Measurements from ENCODE around the gene FGF6. TPM values are rescaled to one million over a fixed set of nuclear protein-coding genes. Genes with fewer than 3 reads are reported as not detected.

Gene FGF6
- total RNA-seq, 2 experiments from 2014 or later = not detected

DNA sequence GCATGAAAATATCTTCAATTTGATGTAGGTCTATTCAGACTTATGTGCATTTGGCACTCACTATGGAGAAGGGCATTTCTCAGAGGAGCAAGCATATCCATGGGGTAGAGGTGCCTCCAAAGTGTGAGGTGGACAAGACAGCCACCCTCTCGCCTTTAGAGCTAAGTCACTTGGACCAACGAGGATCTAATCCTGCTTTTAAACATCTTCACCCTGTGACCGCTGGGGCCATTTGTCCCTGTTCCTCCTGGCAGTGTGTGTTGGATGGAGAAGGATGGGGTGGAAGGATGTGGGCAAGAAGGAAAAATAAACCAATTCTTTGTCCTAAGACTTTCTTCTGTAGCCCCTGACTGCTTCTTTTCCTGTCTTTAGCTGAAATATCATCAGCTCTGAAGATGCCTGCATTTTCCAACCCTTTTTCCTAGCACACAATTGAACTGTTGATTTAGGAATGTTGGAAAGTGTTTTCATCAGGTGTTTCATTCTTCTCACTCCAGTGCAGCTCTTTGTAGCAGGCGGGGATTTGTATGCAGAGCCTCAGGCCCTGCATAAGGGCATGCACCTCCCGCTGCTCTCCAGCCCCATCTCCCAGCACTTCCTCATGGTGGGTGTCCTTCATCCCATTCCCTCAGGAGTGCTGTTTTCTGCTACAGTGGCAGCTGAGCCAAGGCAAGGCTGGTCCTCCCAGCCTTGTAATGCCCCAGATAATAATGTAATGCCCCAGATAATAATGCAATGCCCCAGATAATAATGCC, 5.3 kb downstream of the FGF6 start:
- Mint-ChIP-seq H3K9me3 (no peaks in the 10 kb centered on the region), H3K27ac (no peak overlapping the region), H3K27me3 (peaks cover 9% of the 10 kb centered on the region), H3K36me3 (no peaks in the 10 kb centered on the region), H3K4me1 (peaks cover 18% of the 10 kb centered on the region), H3K4me3 (no peak overlapping the region)
- no peak for DNase-seq
- POLR2A ChIA-PET = no interaction called here
- no peak for ATAC-seq (ENCODE audit: low read depth)

DNA sequence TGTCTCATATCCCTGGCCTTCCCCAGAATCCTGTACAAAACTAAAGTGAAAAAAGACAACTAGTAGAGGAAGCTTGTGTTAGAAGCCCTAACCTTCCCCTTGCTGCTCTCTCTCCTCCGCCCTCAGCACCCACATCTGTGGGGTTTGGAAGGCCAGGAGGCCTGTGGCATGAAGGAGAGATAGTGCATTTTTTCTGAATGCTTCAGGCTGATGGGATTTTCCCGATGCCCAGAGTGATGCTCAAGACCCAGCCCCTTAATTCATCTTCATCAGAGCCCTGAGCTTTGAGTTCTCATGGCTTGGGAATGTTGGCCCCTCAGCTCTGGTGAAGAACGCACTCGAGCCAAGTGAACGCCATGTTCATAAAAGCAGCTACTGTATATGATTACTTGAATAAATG, 5.9 kb downstream of the FGF6 start:
- ATAC-seq (ENCODE audit: low read depth) = no peak
- H3K9me3 Mint-ChIP-seq = no peaks in the 10 kb centered on the region
- H3K27ac Mint-ChIP-seq = no peak overlapping the region
- peaks cover 20% of the 10 kb centered on the region for H3K4me1 Mint-ChIP-seq
- H3K27me3 Mint-ChIP-seq = peaks cover 9% of the 10 kb centered on the region
- POLR2A ChIA-PET = no interaction called here
- no peak for DNase-seq
- no peaks in the 10 kb centered on the region for H3K36me3 Mint-ChIP-seq
- peak overlapping the region; percentile 47 for H3K4me3 Mint-ChIP-seq

DNA sequence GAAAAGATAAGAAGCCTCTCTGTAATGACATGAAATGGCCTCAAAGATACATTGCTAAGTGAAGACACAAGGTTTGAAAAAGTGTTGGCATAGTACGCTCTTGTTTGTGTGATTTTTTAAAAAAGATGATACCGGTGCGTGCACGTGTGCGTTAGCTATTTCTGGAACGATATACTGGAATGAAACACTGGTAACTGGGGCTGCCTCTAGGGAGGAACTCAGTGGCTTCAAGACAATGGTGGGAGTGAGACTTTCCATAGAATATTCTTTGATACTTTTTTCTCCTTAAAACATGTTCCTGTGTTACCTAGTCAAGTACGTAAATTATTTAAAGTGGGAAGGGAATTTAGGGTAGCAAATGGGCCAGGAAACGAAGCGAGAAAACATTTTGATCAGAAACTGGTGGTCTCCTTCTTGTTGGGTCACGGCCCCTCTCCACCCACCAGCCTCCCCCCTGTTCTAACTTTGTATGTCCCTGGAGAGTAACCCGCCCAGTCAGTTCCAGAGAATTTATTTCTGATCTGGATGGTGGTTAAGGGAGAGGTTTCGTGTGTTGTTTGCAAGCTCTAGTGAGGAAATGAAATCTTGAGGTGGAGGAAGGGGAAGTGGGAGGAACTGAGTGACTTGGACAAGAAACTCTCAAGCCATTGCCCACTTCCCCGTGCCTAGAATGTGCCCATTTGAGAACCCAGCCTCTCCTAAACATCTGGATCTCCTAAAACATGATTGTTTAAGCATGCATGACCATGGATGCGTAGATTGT, 6.6 kb downstream of the FGF6 start:
- no peak overlapping the region for H3K27ac Mint-ChIP-seq
- peaks cover 9% of the 10 kb centered on the region for H3K27me3 Mint-ChIP-seq
- POLR2A ChIA-PET = no interaction called here
- no peaks in the 10 kb centered on the region for H3K9me3 Mint-ChIP-seq
- no peaks in the 10 kb centered on the region for H3K36me3 Mint-ChIP-seq
- no peak for ATAC-seq (ENCODE audit: low read depth)
- peaks cover 20% of the 10 kb centered on the region for H3K4me1 Mint-ChIP-seq
- peak overlapping the region; percentile 11 for H3K4me3 Mint-ChIP-seq
- DNase-seq = no peak

DNA sequence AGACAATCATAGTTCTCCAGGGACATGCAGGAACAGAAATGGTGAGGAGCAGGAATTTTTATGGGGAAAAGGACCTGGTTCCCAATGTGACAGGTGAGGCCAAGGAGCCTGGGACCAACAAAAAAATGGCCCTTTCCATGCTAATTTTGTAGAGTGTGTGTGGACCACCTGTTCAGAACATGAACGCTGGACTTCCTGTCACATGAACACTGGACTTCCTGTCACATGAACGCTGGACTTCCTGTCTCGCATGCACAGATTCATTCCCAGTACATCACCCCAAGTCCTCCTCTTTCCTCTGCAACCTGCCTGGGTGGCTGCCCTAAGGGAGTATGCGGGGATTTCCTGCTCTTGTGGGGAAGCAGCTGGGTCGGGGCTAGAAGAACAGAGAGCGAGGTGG, 10.1 kb downstream of the FGF6 start:
- Mint-ChIP-seq H3K4me1 (peaks cover 20% of the 10 kb centered on the region), H3K36me3 (no peaks in the 10 kb centered on the region), H3K27me3 (peaks cover 7% of the 10 kb centered on the region), H3K27ac (no peak overlapping the region), H3K9me3 (no peaks in the 10 kb centered on the region), H3K4me3 (no peak overlapping the region)
- POLR2A ChIA-PET = interaction anchor here (0.7 kb wide), 1 partner anchor 48 kb away, joined by 3 read pairs; no protein-coding TSS in a partner anchor
- DNase-seq (no peak), ATAC-seq (ENCODE audit: low read depth) (no peak)

DNA sequence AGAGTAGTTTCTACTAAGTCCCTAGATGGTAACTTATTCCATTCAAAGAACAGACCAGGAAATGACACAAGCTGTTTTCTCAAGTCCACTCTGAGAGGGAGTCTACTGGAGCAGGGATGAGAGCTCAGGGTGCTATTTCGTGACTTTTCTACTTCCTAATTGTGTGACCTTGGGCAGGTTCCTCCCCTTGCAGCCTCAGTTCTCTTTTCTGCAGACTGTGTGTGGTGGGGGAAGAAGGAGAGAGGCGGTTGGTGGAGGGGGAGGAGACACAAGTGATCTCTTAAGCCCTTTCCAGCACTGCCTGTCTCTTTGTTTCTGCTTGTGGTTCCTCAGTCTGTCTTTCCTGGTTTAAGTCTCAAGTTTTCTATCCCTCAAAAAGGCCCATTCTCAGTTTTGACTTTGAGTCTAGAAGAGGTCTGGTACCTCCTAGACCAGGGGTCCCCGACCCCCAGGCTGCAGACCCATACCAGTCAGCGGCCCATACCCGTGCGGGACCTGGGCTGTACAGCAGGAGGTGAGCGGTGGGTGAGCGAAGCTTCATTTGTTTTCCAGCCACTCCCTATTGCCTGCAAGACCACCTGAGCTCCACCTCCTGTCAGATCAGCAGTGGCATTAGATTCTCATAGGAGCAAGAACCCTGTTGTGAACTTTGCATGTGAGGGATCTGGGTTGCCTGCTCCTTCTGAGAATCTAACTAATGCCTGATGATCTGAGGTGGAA, 10.7 kb downstream of the FGF6 start:
- no peak overlapping the region for H3K27ac Mint-ChIP-seq
- H3K4me3 Mint-ChIP-seq = no peak overlapping the region
- POLR2A ChIA-PET = no interaction called here
- peaks cover 6% of the 10 kb centered on the region for H3K27me3 Mint-ChIP-seq
- no peaks in the 10 kb centered on the region for H3K9me3 Mint-ChIP-seq
- no peaks in the 10 kb centered on the region for H3K36me3 Mint-ChIP-seq
- H3K4me1 Mint-ChIP-seq = peaks cover 18% of the 10 kb centered on the region
- ATAC-seq (ENCODE audit: low read depth) = no peak
- DNase-seq = no peak

DNA sequence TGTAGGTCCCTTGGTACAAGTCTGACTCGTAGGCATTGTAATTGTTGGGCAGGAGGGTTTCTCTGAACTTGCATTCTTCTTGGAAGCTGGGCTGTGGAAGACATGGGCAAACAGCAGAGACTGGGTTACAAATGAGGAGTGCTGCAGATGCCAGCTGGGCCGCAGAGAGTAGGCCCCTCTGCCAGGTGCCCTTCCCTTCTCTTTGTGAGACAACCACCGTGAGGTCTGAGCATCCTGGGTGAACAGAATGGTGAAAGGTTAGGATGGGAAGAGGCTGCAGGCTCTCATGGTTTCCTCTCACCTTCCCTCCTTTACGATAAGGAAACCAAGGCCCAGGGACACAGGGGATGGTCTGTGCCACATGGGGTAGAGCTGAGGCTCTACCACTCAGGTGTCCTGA, 11.3 kb downstream of the FGF6 start:
- POLR2A ChIA-PET = no interaction called here
- Mint-ChIP-seq H3K9me3 (no peaks in the 10 kb centered on the region), H3K27me3 (peaks cover 6% of the 10 kb centered on the region), H3K27ac (no peak overlapping the region), H3K4me1 (peaks cover 13% of the 10 kb centered on the region), H3K36me3 (no peaks in the 10 kb centered on the region), H3K4me3 (no peak overlapping the region)
- ATAC-seq (ENCODE audit: low read depth) (no peak), DNase-seq (no peak)

DNA sequence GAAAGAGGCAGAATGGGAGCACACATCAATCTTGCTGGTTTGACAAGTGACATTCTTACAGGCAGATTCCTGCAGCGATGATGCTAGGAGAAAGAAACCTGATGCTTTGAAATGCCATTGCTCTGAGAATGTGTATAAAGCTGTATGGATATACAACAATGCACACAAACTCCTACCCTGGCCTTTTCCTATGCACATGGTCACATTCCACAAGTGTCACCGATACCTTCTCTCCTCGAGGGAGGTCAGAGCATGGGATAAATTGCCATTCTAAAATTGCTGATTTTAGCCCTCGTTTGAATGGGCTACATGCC, 11.9 kb downstream of the FGF6 start:
- no peak overlapping the region for H3K27ac Mint-ChIP-seq
- no peaks in the 10 kb centered on the region for H3K36me3 Mint-ChIP-seq
- H3K4me3 Mint-ChIP-seq = no peak overlapping the region
- peaks cover 6% of the 10 kb centered on the region for H3K27me3 Mint-ChIP-seq
- POLR2A ChIA-PET = no interaction called here
- peaks cover 7% of the 10 kb centered on the region for H3K4me1 Mint-ChIP-seq
- DNase-seq (no peak), ATAC-seq (ENCODE audit: low read depth) (no peak)
- no peaks in the 10 kb centered on the region for H3K9me3 Mint-ChIP-seq

DNA sequence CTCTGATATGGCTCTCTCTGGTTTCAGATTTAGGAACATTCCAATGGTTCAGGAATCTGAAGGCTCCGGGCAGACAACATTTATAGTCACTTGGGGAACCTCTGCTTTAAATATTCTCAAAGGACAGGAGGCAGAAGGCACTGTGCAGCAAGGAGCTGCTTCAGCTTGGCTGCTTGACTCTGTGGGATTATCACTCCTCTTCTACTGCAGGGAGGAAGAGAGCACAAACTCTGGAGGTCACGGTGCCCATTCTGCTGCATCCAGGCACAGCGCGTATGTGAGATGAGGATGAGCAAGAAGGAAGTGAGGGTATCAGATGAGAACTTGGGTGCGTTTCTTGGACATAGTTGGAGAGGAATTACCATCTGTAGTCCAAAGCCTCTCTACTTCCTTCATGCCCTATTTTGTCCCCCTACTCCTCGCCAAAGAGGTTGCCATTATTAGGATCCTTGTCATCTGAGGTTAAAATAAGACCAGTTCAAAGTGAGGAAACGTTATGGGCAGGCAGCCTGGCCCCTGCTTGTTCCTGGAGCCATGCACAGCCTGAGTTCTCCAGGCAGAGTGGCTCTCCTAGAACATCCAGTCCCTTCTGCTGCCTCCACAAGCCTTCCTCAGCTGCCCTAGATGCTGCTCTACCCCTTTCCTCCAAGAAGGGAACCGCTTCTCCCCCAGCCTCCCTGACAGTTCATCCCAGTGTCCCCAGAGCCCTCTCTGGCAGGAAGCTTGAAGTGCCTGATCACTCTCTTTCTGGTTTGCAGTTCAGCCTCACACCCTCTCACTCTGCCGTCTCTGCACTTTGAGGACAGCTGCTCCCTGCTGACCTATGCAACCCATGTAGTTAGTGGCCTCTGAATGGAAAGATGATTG, 12.5 kb downstream of the FGF6 start:
- H3K9me3 Mint-ChIP-seq = no peaks in the 10 kb centered on the region
- H3K4me3 Mint-ChIP-seq = no peak overlapping the region
- peaks cover 3% of the 10 kb centered on the region for H3K4me1 Mint-ChIP-seq
- DNase-seq (no peak), ATAC-seq (ENCODE audit: low read depth) (no peak)
- H3K27ac Mint-ChIP-seq = no peak overlapping the region
- H3K27me3 Mint-ChIP-seq = peaks cover 7% of the 10 kb centered on the region
- POLR2A ChIA-PET = no interaction called here
- H3K36me3 Mint-ChIP-seq = no peaks in the 10 kb centered on the region

DNA sequence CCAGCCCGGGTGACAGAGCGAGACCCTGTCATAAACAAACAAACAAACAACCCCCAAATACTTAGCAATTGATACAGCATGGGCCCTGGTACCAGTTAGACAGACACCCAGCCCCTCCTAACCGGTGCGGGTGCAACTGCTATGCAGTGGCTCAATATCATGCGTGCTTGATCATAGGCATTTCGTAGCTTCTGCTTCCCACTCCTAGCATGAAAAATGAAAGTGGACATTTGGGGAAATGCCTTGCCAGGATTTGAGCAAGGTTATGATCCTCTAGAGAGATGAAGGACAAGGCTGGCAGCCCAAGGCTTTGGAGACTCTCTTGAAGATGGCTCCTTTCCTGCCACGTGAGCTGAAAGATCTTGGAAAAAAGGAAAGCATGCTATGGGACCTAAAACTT, 13.7 kb downstream of the FGF6 start:
- no peak for DNase-seq
- Mint-ChIP-seq H3K4me3 (no peak overlapping the region), H3K27ac (no peak overlapping the region), H3K36me3 (no peaks in the 10 kb centered on the region), H3K9me3 (no peaks in the 10 kb centered on the region), H3K4me1 (peaks cover 3% of the 10 kb centered on the region), H3K27me3 (peaks cover 4% of the 10 kb centered on the region)
- ATAC-seq (ENCODE audit: low read depth) = no peak
- POLR2A ChIA-PET = interaction anchor here (0.6 kb wide), 1 partner anchor 1698 kb away, joined by 3 read pairs; no protein-coding TSS in a partner anchor

DNA sequence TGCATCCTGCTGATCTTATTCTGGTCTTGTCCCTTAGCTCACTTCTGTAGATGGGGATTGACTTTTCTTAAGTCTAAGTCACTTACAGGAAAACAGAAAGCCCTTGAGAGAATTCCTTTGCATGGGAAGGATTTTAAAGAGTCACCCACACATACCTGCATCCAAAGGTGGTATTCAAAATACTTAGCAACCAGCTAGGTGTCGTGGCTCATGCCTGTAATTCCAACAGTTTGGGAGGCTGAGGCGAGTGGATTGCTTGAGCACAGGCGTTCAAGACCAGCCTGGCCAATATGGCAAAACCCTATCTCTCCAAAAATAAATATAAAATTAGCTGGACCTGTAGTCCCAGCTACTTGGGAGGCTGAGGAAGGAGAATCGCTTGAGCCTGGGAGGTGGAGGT, 14.2 kb downstream of the FGF6 start:
- DNase-seq = no peak
- ATAC-seq (ENCODE audit: low read depth) = no peak
- Mint-ChIP-seq H3K27me3 (peaks cover 2% of the 10 kb centered on the region), H3K4me1 (peaks cover 3% of the 10 kb centered on the region), H3K9me3 (no peaks in the 10 kb centered on the region), H3K27ac (no peak overlapping the region), H3K4me3 (no peak overlapping the region), H3K36me3 (no peaks in the 10 kb centered on the region)
- POLR2A ChIA-PET = interaction anchor here (0.6 kb wide), 1 partner anchor 1699 kb away, joined by 3 read pairs; no protein-coding TSS in a partner anchor

DNA sequence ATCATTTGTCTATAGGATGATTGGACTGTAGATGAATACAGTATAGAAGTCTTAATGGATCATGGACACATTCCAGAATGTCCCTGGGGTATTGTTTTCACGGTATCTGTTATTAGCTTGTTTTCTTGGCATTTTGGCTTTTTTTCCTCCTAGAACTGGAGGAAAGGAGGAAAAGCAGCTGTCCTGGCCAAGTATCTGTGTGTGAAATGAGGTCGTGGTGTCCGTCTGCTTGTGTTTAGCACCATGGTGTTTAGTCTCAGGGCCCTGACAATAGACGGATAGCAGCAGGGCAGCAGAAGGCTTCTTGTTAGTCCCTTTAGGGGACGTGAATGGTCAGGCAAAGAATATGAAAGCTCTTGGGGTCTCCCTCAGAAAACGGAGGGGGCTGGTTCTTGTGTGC, 21.2 kb downstream of the FGF6 start:
- DNase-seq (no peak), ATAC-seq (ENCODE audit: low read depth) (no peak)
- H3K27ac Mint-ChIP-seq = no peak overlapping the region
- POLR2A ChIA-PET = no interaction called here
- peaks cover 8% of the 10 kb centered on the region for H3K27me3 Mint-ChIP-seq
- no peaks in the 10 kb centered on the region for H3K36me3 Mint-ChIP-seq
- no peaks in the 10 kb centered on the region for H3K4me1 Mint-ChIP-seq
- no peak overlapping the region for H3K4me3 Mint-ChIP-seq
- no peaks in the 10 kb centered on the region for H3K9me3 Mint-ChIP-seq

DNA sequence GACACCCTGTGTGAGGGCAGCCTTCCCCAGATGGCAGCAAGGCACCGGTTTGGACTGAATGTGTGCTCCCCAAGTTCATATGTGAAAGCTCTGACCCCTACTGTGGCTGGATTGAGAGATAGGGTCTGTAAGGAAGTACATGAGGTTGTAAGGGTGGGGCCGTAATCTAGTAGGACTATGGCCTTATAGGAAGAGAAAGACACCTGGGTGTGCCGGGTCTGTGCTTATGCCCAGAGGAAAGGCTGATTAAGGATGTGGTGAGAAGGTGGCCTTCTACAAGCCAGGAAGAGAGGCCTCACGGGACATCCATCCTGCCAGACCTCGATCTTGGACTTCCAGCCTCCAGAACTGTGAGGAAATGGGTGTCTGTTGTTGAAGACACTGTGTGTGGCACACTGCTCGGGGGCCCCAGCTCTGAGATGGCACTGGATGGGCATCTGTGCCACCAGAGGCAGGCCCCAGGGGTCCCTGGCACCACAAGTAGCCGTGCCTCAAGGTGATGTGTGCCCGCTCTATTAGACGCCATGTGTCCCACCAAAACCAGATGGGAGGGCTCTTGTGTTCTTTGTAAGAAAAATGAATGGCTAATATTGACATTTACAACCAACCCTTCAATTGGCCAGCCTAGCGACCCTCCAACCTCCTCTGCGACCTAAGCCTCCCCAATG, 22.0 kb downstream of the FGF6 start:
- no peaks in the 10 kb centered on the region for H3K4me1 Mint-ChIP-seq

DNA sequence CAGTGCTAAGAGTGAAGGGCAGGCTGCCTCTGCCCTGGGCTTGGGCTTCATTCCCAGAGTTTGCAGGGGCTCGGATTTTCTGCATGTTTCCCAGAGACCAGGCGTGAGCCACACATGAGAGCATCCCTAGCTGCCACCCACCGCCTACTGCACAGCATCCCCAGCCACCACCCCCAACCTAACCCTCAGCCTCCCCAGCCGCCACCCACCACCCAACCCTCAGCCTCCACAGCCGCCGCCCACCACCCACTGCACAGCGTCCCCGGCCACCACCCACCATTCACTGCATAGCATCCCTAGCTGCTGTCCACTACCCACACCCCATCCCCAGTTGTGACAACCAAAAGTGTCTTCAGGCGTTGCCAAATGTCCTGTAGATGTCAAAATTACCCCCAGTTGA, 22.6 kb downstream of the FGF6 start:
- Mint-ChIP-seq H3K27me3 (peaks cover 12% of the 10 kb centered on the region), H3K9me3 (no peaks in the 10 kb centered on the region), H3K4me3 (no peak overlapping the region), H3K36me3 (no peaks in the 10 kb centered on the region), H3K27ac (no peak overlapping the region), H3K4me1 (no peaks in the 10 kb centered on the region)
- DNase-seq (no peak), ATAC-seq (ENCODE audit: low read depth) (no peak)
- POLR2A ChIA-PET = no interaction called here

More for the DNA sequence above, 22.0 kb downstream of the FGF6 start:
- POLR2A ChIA-PET = no interaction called here
- H3K36me3 Mint-ChIP-seq = no peaks in the 10 kb centered on the region
- no peak overlapping the region for H3K4me3 Mint-ChIP-seq
- no peaks in the 10 kb centered on the region for H3K9me3 Mint-ChIP-seq
- DNase-seq (no peak), ATAC-seq (ENCODE audit: low read depth) (no peak)
- H3K27me3 Mint-ChIP-seq = peaks cover 11% of the 10 kb centered on the region
- no peak overlapping the region for H3K27ac Mint-ChIP-seq

Measured in activated naive CD8-positive, alpha-beta T cell treated with anti-CD3 and anti-CD28 coated beads, Interleukin-2, amount 10 ng/mL, durations not matched to agents 7 days and 5 days (primary cell).